Body of pancreas (tissue), 4 donors: ENCODE results near the gene MLNR.

Experiments
- POLR2A ChIP-seq, 3 donors: fragments of 450-650 bp; IDR thresholded peaks; one replicate each; pipeline ENCODE4 v1.6.1; 2016; ENCODE audit warnings: antibody characterized with exemption in 3 of 3, mild to moderate bottlenecking in 2 of 3
- TF ChIP-seq, protein P1 (sequence below), 7 experiments: fragments of 450-650 bp in 4 of 7; fragments of 200-600 bp in 3 of 7; sonication (generic) in 3 of 7; IDR thresholded peaks; one replicate each; pipeline ENCODE4 v1.5.1; 2016 to 2019; ENCODE audit warnings: antibody characterized with exemption in 7 of 7

DNA sequence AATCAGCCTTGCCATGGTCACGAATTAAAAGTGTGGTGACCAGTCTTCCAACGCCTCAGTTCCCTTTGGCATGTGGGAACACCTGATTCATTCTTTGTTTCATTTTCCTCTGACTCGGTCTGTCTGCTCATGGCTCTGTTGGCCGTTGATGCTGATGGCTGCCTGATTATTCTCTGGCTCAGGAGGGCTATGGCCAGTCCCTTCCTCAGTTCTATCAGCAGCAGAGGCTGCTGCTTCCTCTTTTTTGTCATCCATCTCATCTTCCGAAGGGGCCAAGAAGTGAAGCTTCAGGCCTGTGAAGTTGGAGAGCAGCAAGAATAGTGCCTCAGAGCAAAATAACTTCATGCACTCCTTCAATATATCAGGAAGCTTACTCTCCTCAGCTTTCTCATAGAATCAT is 9.5 kb upstream of the MLNR start:
- TF ChIP-seq, protein P1, sequence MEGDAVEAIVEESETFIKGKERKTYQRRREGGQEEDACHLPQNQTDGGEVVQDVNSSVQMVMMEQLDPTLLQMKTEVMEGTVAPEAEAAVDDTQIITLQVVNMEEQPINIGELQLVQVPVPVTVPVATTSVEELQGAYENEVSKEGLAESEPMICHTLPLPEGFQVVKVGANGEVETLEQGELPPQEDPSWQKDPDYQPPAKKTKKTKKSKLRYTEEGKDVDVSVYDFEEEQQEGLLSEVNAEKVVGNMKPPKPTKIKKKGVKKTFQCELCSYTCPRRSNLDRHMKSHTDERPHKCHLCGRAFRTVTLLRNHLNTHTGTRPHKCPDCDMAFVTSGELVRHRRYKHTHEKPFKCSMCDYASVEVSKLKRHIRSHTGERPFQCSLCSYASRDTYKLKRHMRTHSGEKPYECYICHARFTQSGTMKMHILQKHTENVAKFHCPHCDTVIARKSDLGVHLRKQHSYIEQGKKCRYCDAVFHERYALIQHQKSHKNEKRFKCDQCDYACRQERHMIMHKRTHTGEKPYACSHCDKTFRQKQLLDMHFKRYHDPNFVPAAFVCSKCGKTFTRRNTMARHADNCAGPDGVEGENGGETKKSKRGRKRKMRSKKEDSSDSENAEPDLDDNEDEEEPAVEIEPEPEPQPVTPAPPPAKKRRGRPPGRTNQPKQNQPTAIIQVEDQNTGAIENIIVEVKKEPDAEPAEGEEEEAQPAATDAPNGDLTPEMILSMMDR (IDR thresholded peaks at IDR 0.05) = no peak
- no peak for TF ChIP-seq POLR2A (IDR thresholded peaks at IDR 0.05)
